ENCODE measurements around the gene ATP1B2.
"Not testable (repeated sequence)": the region's sequence is repeated elsewhere in the genome, so short reads cannot be mapped to it uniquely, and the experiment has no call there.

The ATP1B2 gene

GRCh38 chr17:7641635-7642034 lies 9.1 kb upstream of the ATP1B2 start:
- H3K27me3 ChIP-seq (ENCODE audit: control insufficient read depth in 1 of 2, insufficient read depth in 2 of 2, low read length in 2 of 2); H3K4me1 ChIP-seq (ENCODE audit: insufficient read depth, low read length); H3K27ac ChIP-seq (ENCODE audit: low read depth, low read length); H3K9ac ChIP-seq (ENCODE audit: low read length); H3K36me3 ChIP-seq (ENCODE audit: insufficient read depth, low read length); H3K4me3 ChIP-seq (ENCODE audit: low read depth in 1 of 2, low read length in 2 of 2); H3K9me3 ChIP-seq (ENCODE audit: low read length): not testable (repeated sequence)

- H3K27ac ChIP-seq (ENCODE audit: low read depth, low read length): no peak overlapping the region
- H3K9ac ChIP-seq (ENCODE audit: low read length): no peak overlapping the region
- no peaks in the 10 kb centered on the region for H3K36me3 ChIP-seq (ENCODE audit: insufficient read depth, low read length)
- no peaks in the 10 kb centered on the region for H3K9me3 ChIP-seq (ENCODE audit: low read length)
- no peaks in the 10 kb centered on the region for H3K4me1 ChIP-seq (ENCODE audit: insufficient read depth, low read length)
- H3K4me3 ChIP-seq (ENCODE audit: low read depth in 1 of 2, low read length in 2 of 2): no peak overlapping the region
- H3K27me3 ChIP-seq (ENCODE audit: control insufficient read depth in 1 of 2, insufficient read depth in 2 of 2, low read length in 2 of 2): peaks cover 0 to 1% of the 10 kb centered on the region in 2 donors
Observed at GRCh38 chr17:7644775-7645174, 6.0 kb upstream of the ATP1B2 start.

- peaks cover 10% of the 10 kb centered on the region for H3K4me1 ChIP-seq (ENCODE audit: insufficient read depth, low read length)
- H3K36me3 ChIP-seq (ENCODE audit: insufficient read depth, low read length): no peaks in the 10 kb centered on the region
- peaks cover 4 to 18% of the 10 kb centered on the region in 2 donors for H3K27me3 ChIP-seq (ENCODE audit: control insufficient read depth in 1 of 2, insufficient read depth in 2 of 2, low read length in 2 of 2)
- H3K9me3 ChIP-seq (ENCODE audit: low read length): no peaks in the 10 kb centered on the region
- no peak overlapping the region for H3K27ac ChIP-seq (ENCODE audit: low read depth, low read length)
- no peak overlapping the region for H3K4me3 ChIP-seq (ENCODE audit: low read depth in 1 of 2, low read length in 2 of 2)
- H3K9ac ChIP-seq (ENCODE audit: low read length): no peak overlapping the region
Observed at GRCh38 chr17:7646457-7646856, 4.3 kb upstream of the ATP1B2 start.

GRCh38 chr17:7647018-7647417 lies 3.7 kb upstream of the ATP1B2 start:
- Histone ChIP-seq H3K9me3 (ENCODE audit: low read length) (no peaks in the 10 kb centered on the region), H3K36me3 (ENCODE audit: insufficient read depth, low read length) (no peaks in the 10 kb centered on the region), H3K9ac (ENCODE audit: low read length) (no peak overlapping the region), H3K27ac (ENCODE audit: low read depth, low read length) (no peak overlapping the region), H3K4me1 (ENCODE audit: insufficient read depth, low read length) (peaks cover 10% of the 10 kb centered on the region), H3K27me3 (ENCODE audit: control insufficient read depth in 1 of 2, insufficient read depth in 2 of 2, low read length in 2 of 2) (peaks cover 4 to 24% of the 10 kb centered on the region in 2 donors), H3K4me3 (ENCODE audit: low read depth in 1 of 2, low read length in 2 of 2) (no peak overlapping the region)

- H3K27me3 ChIP-seq (ENCODE audit: control insufficient read depth in 1 of 2, insufficient read depth in 2 of 2, low read length in 2 of 2): peaks cover 4 to 26% of the 10 kb centered on the region in 2 donors
- H3K9ac ChIP-seq (ENCODE audit: low read length): no peak overlapping the region
- peak overlapping the region; percentile 61 to 68 for H3K4me3 ChIP-seq (ENCODE audit: low read depth in 1 of 2, low read length in 2 of 2)
- H3K4me1 ChIP-seq (ENCODE audit: insufficient read depth, low read length): peaks cover 10% of the 10 kb centered on the region
- no peaks in the 10 kb centered on the region for H3K9me3 ChIP-seq (ENCODE audit: low read length)
- peak overlapping the region; percentile 23 for H3K27ac ChIP-seq (ENCODE audit: low read depth, low read length)
- no peaks in the 10 kb centered on the region for H3K36me3 ChIP-seq (ENCODE audit: insufficient read depth, low read length)
Observed at GRCh38 chr17:7651097-7651664, 455 bp downstream of the ATP1B2 start.

- Histone ChIP-seq H3K27me3 (ENCODE audit: control insufficient read depth in 1 of 2, insufficient read depth in 2 of 2, low read length in 2 of 2) (peaks cover 4 to 26% of the 10 kb centered on the region in 2 donors), H3K4me3 (ENCODE audit: low read depth in 1 of 2, low read length in 2 of 2) (peak overlapping the region; percentile 61 to 68), H3K36me3 (ENCODE audit: insufficient read depth, low read length) (no peaks in the 10 kb centered on the region), H3K4me1 (ENCODE audit: insufficient read depth, low read length) (peaks cover 10% of the 10 kb centered on the region), H3K27ac (ENCODE audit: low read depth, low read length) (no peak overlapping the region), H3K9ac (ENCODE audit: low read length) (no peak overlapping the region), H3K9me3 (ENCODE audit: low read length) (no peaks in the 10 kb centered on the region)
Observed at GRCh38 chr17:7651665-7652387, 1.1 kb downstream of the ATP1B2 start.

- H3K9me3 ChIP-seq (ENCODE audit: low read length): no peaks in the 10 kb centered on the region
- no peak overlapping the region for H3K4me3 ChIP-seq (ENCODE audit: low read depth in 1 of 2, low read length in 2 of 2)
- H3K27me3 ChIP-seq (ENCODE audit: control insufficient read depth in 1 of 2, insufficient read depth in 2 of 2, low read length in 2 of 2): peaks cover 4 to 26% of the 10 kb centered on the region in 2 donors
- peaks cover 10% of the 10 kb centered on the region for H3K4me1 ChIP-seq (ENCODE audit: insufficient read depth, low read length)
- no peak overlapping the region for H3K9ac ChIP-seq (ENCODE audit: low read length)
- no peaks in the 10 kb centered on the region for H3K36me3 ChIP-seq (ENCODE audit: insufficient read depth, low read length)
- no peak overlapping the region for H3K27ac ChIP-seq (ENCODE audit: low read depth, low read length)
Observed at GRCh38 chr17:7652388-7653356, 1.9 kb downstream of the ATP1B2 start.

- Histone ChIP-seq H3K9ac (ENCODE audit: low read length) (no peak overlapping the region), H3K27me3 (ENCODE audit: control insufficient read depth in 1 of 2, insufficient read depth in 2 of 2, low read length in 2 of 2) (peaks cover 4 to 23% of the 10 kb centered on the region in 2 donors), H3K4me1 (ENCODE audit: insufficient read depth, low read length) (peaks cover 10% of the 10 kb centered on the region), H3K36me3 (ENCODE audit: insufficient read depth, low read length) (no peaks in the 10 kb centered on the region), H3K9me3 (ENCODE audit: low read length) (no peaks in the 10 kb centered on the region), H3K4me3 (ENCODE audit: low read depth in 1 of 2, low read length in 2 of 2) (no peak overlapping the region), H3K27ac (ENCODE audit: low read depth, low read length) (no peak overlapping the region)
Observed at GRCh38 chr17:7654832-7655540, 4.3 kb downstream of the ATP1B2 start.

GRCh38 chr17:7655541-7655840 lies 4.8 kb downstream of the ATP1B2 start:
- no peak overlapping the region for H3K9ac ChIP-seq (ENCODE audit: low read length)
- H3K27ac ChIP-seq (ENCODE audit: low read depth, low read length): no peak overlapping the region
- H3K4me1 ChIP-seq (ENCODE audit: insufficient read depth, low read length): peaks cover 5% of the 10 kb centered on the region
- H3K27me3 ChIP-seq (ENCODE audit: control insufficient read depth in 1 of 2, insufficient read depth in 2 of 2, low read length in 2 of 2): peaks cover 0 to 18% of the 10 kb centered on the region in 2 donors
- no peaks in the 10 kb centered on the region for H3K36me3 ChIP-seq (ENCODE audit: insufficient read depth, low read length)
- H3K4me3 ChIP-seq (ENCODE audit: low read depth in 1 of 2, low read length in 2 of 2): no peak overlapping the region
- no peaks in the 10 kb centered on the region for H3K9me3 ChIP-seq (ENCODE audit: low read length)

- H3K9ac ChIP-seq (ENCODE audit: low read length): no peak overlapping the region
- H3K9me3 ChIP-seq (ENCODE audit: low read length): no peaks in the 10 kb centered on the region
- no peaks in the 10 kb centered on the region for H3K4me1 ChIP-seq (ENCODE audit: insufficient read depth, low read length)
- peaks cover 0 to 2% of the 10 kb centered on the region in 2 donors for H3K27me3 ChIP-seq (ENCODE audit: control insufficient read depth in 1 of 2, insufficient read depth in 2 of 2, low read length in 2 of 2)
- no peak overlapping the region for H3K27ac ChIP-seq (ENCODE audit: low read depth, low read length)
- H3K4me3 ChIP-seq (ENCODE audit: low read depth in 1 of 2, low read length in 2 of 2): no peak overlapping the region
- H3K36me3 ChIP-seq (ENCODE audit: insufficient read depth, low read length): no peaks in the 10 kb centered on the region
Observed at GRCh38 chr17:7656958-7657609, 6.4 kb downstream of the ATP1B2 start.

Data from muscle layer of colon (tissue), 2 donors.